HEK293T (cell line): ENCODE measurements around the gene PIP5K1B.

Source experiments
- ARNT ChIP-seq: fragments of 450-650 bp; IDR thresholded peaks from 2 replicates; pipeline ENCODE4 v1.6.1; 2017; ENCODE audit warnings: mild to moderate bottlenecking
- BHLHE40 ChIP-seq: fragments of 450-650 bp; IDR thresholded peaks from 2 replicates; pipeline ENCODE4 v1.6.1; 2016; ENCODE audit warnings: mild to moderate bottlenecking, moderate library complexity, borderline replicate concordance
- FOXM1 ChIP-seq: fragments of 450-650 bp; IDR thresholded peaks from 2 replicates; pipeline ENCODE4 v1.6.1; 2017; ENCODE audit warnings: mild to moderate bottlenecking, borderline replicate concordance
- SP1 ChIP-seq: fragments of 450-650 bp; IDR thresholded peaks from 2 replicates; pipeline ENCODE4 v1.6.1; 2017
- TARDBP ChIP-seq: fragments of 450-650 bp; IDR thresholded peaks from 2 replicates; pipeline ENCODE4 v1.6.1; 2016
- ZNF384 ChIP-seq: fragments of 450-650 bp; IDR thresholded peaks from 2 replicates; pipeline ENCODE4 v1.6.1; 2016

DNA sequence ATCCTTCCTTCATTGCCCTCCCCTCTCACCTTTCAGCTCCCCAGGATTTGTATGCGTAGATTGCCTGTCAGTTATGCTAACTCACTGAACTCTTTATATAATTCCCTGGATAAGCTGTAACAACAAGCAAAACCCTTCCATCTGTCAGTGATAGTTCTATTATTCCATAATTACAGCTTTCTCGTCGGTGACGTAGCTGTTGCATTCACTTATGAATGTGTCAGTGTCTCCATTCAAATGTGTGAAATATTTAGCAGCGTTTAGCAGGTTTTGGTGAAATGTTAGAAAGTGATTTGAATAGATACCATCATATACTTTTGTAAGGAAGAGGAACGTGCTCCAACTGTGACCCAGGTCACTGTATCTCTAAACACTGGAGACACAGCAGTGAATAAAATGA, 45.2 kb downstream of the PIP5K1B start:
- TF ChIP-seq FOXM1 (no peak), TARDBP (no peak), SP1 (no peak), ARNT (no peak), BHLHE40 (no peak), ZNF384 (no peak)
